PC-3 (cell line): ENCODE results near the gene NFIX. TPM values are rescaled to one million over a fixed set of nuclear protein-coding genes. Genes with fewer than 3 reads are reported as not detected.

Experiments
- ATAC-seq: fragments of 200-7000 bp; cut with Tn5 transposase; 2 replicates; pipeline ENCODE4 v1.9.1; 2020; ENCODE audit warnings: mild to moderate bottlenecking, moderate library complexity
- BruUV-seq: library from RNA; stranded (reverse); fragments of 400-500 nt; replicated peaks from 2 replicates; lab custom pipeline; 2021; lab: Mats Ljungman, UMichigan
- CTCF ChIA-PET: fragments of 300-600 bp; sonication (Branson Sonifier 250); formaldehyde crosslinking; loops from one replicate; lab custom pipeline; 2022; ENCODE audit warnings: antibody characterized with exemption; lab: Charles Lee
- POLR2A ChIA-PET: fragments of 300-600 bp; sonication (Branson Sonifier 250); formaldehyde crosslinking; loops from one replicate; lab custom pipeline; 2022; ENCODE audit warnings: antibody characterized with exemption; ENCODE audit not compliant: unreplicated experiment; lab: Charles Lee
- DNase-seq: peaks from one replicate; pipeline ENCODE4 v3.0.0-alpha.2; 2015
- H2AFZ ChIP-seq: fragments of 300-600 bp; sonication (generic); 2 replicates; pipeline ENCODE4 v1.6.0; 2016; ENCODE audit warnings: antibody characterized with exemption, low read length
- H3F3A ChIP-seq: fragments of 300-600 bp; sonication (generic); one replicate; pipeline ENCODE4 v1.6.0; 2017; ENCODE audit warnings: antibody characterized with exemption, low read length, control low read depth, mild to moderate bottlenecking; ENCODE audit not compliant: unreplicated experiment
- H3K27ac ChIP-seq: fragments of 300-600 bp; sonication (generic); 2 replicates; pipeline ENCODE4 v1.5.1; 2016; ENCODE audit warnings: mild to moderate bottlenecking, low read length
- H3K27me3 ChIP-seq: fragments of 300-600 bp; sonication (generic); 2 replicates; pipeline ENCODE4 v1.6.1; 2016; ENCODE audit warnings: low read length, mixed read lengths
- H3K36me3 ChIP-seq: fragments of 300-600 bp; sonication (generic); 2 replicates; pipeline ENCODE4 v1.6.1; 2016; ENCODE audit warnings: low read depth, mixed run types, low read length, mixed read lengths
- H3K4me1 ChIP-seq: fragments of 300-600 bp; sonication (generic); 2 replicates; pipeline ENCODE4 v1.5.1; 2016; ENCODE audit warnings: low read length; ENCODE audit not compliant: insufficient read depth
- H3K4me2 ChIP-seq: fragments of 300-600 bp; sonication (generic); 2 replicates; pipeline ENCODE4 v1.6.0; 2016; ENCODE audit warnings: low read length
- H3K4me3 ChIP-seq: fragments of 300-600 bp; sonication (generic); 2 replicates; pipeline ENCODE4 v1.5.1; 2016; ENCODE audit warnings: mild to moderate bottlenecking, low read length, mixed read lengths
- H3K79me2 ChIP-seq: fragments of 300-600 bp; sonication (generic); 2 replicates; pipeline ENCODE4 v1.6.1; 2017; ENCODE audit warnings: low read length, mixed read lengths
- H3K9ac ChIP-seq: fragments of 300-600 bp; sonication (generic); 2 replicates; pipeline ENCODE4 v1.6.0; 2016; ENCODE audit warnings: mild to moderate bottlenecking, low read length
- H3K9me2 ChIP-seq: fragments of 300-600 bp; sonication (generic); replicated peaks from 2 replicates; pipeline ENCODE4 v1.6.1; 2016; ENCODE audit warnings: mixed run types, low read length, mixed read lengths
- H3K9me3 ChIP-seq: fragments of 300-600 bp; sonication (generic); 2 replicates; pipeline ENCODE4 v1.6.1; 2016; ENCODE audit warnings: low read length, mixed read lengths
- H4K20me1 ChIP-seq: fragments of 300-600 bp; sonication (generic); 2 replicates; pipeline ENCODE4 v1.6.1; 2016; ENCODE audit warnings: low read length, mixed read lengths
- CTCF ChIP-seq: fragments of 300-600 bp; sonication (generic); conservative IDR thresholded peaks from 2 replicates; pipeline ENCODE4 v1.5.1; 2017; ENCODE audit warnings: antibody characterized with exemption, low read depth, mild to moderate bottlenecking, low read length
- EZH2 ChIP-seq: fragments of 300-600 bp; sonication (generic); IDR thresholded peaks from one replicate; pipeline ENCODE4 v1.6.1; 2017; ENCODE audit warnings: antibody characterized with exemption, mild to moderate bottlenecking, low read length; ENCODE audit not compliant: unreplicated experiment
- EZH2phosphoT487 ChIP-seq: fragments of 300-600 bp; sonication (generic); IDR thresholded peaks from 2 replicates; pipeline ENCODE4 v1.6.1; 2018; ENCODE audit warnings: mild to moderate bottlenecking, antibody characterized with exemption, low read length, borderline replicate concordance
- intact Hi-C: fragments of 100-400 bp; cut with micrococcal nuclease; formaldehyde crosslinking; loops from 2 replicates; pipeline ENCODE4 v1.9.0; 2023
- total RNA-seq: library from RNA; depleted of rRNA; stranded (reverse); fragments of >200 nt; gene quantifications from 2 replicates; pipeline ENCODE4 v1.2.3, GENCODE V29; 2014

The NFIX gene
- total RNA-seq, 1 experiment from 2014 or later, result 43.3 TPM

GRCh38 chr19:13052447-13053175, 57.3 kb downstream of the NFIX start:
- H3K27ac ChIP-seq, result peak overlapping the region; percentile 99
- no peaks in the 10 kb centered on the region for H3K27me3 ChIP-seq
- ATAC-seq, result no peak
- no peaks in the 10 kb centered on the region for H3K36me3 ChIP-seq
- peak overlapping the region; percentile 71; the same call in 1 of the 2 replicates for H3K4me2 ChIP-seq
- intact Hi-C loops, result loop anchor here (1.0 kb wide), 1 partner anchor 8 kb away; no protein-coding TSS in a partner anchor
- no peak overlapping the region for H2AFZ ChIP-seq
- H3K9me2 ChIP-seq, result no peaks in the 10 kb centered on the region
- H3K4me3 ChIP-seq, result no peak overlapping the region; the same call in 1 of the 2 replicates
- no peak for DNase-seq
- H3F3A ChIP-seq, result no peaks in the 10 kb centered on the region
- ChIA-PET CTCF (no interaction called here), POLR2A (interaction anchor here (0.6 kb wide), 1 partner anchor 38 kb away, joined by 3 read pairs; no protein-coding TSS in a partner anchor)
- TF ChIP-seq CTCF (no peak), EZH2 (no peak), EZH2phosphoT487 (no peak)
- peaks cover 69% of the 10 kb centered on the region for H3K79me2 ChIP-seq
- H3K4me1 ChIP-seq, result peaks cover 76% of the 10 kb centered on the region
- H3K9me3 ChIP-seq, result no peaks in the 10 kb centered on the region
- H4K20me1 ChIP-seq, result no peaks in the 10 kb centered on the region
- peak overlapping the region; percentile 77; the same call in 1 of the 2 replicates for H3K9ac ChIP-seq
- BruUV-seq, result no TSS peak

- ChIA-PET POLR2A (interaction anchor here (0.6 to 1.3 kb wide), 2 partner anchors 21 to 38 kb away, joined by 3 to 13 read pairs; no protein-coding TSS in a partner anchor), CTCF (interaction anchor here (1.0 to 2.6 kb wide), 2 partner anchors 19 to 76 kb away, joined by 9 to 13 read pairs; no protein-coding TSS in a partner anchor)
- Histone ChIP-seq H3F3A (no peaks in the 10 kb centered on the region), H3K9ac (peak overlapping the region; percentile 77), H3K36me3 (no peaks in the 10 kb centered on the region), H3K4me1 (peaks cover 79% of the 10 kb centered on the region), H3K27ac (peak overlapping the region; percentile 99), H3K4me3 (no peak overlapping the region), H3K4me2 (peak overlapping the region; percentile 59), H3K27me3 (no peaks in the 10 kb centered on the region), H3K9me3 (no peaks in the 10 kb centered on the region), H3K79me2 (peaks cover 68% of the 10 kb centered on the region), H3K9me2 (no peaks in the 10 kb centered on the region), H4K20me1 (no peaks in the 10 kb centered on the region), H2AFZ (no peak overlapping the region)
- intact Hi-C loops, result loop anchor here (1.0 kb wide), 1 partner anchor 9 kb away; no protein-coding TSS in a partner anchor
- TF ChIP-seq CTCF (no peak), EZH2 (no peak), EZH2phosphoT487 (no peak)
- DNase-seq (no peak), ATAC-seq (no peak)
- BruUV-seq, result TSS peak; percentile 21
These were observed 58.0 kb downstream of the NFIX start for GRCh38 chr19:13053238-13053637.
